Uterus (tissue), 4 donors: ENCODE results near the gene EPGN. TPM values are rescaled to one million over a fixed set of nuclear protein-coding genes. Genes with fewer than 3 reads are reported as not detected.

Experiments
- DNase-seq, 2 donors: peaks; one replicate each; pipeline ENCODE4 v3.0.0-alpha.2; 2019 to 2020
- H3K27ac ChIP-seq, 2 donors: fragments of 200-600 bp; sonication (generic); 1 replicate in 1 of 2; 2 replicates in 1 of 2; pipeline ENCODE4 v1.5.1; 2016 to 2018
- H3K27me3 ChIP-seq, 2 donors: fragments of 200-600 bp; sonication (generic); one replicate each; pipeline ENCODE4 v1.5.1; 2018 to 2019; ENCODE audit warnings: control low read depth in 1 of 2
- H3K36me3 ChIP-seq, 2 donors: fragments of 200-600 bp; sonication (generic); one replicate each; pipeline ENCODE4 v1.5.1; 2019; ENCODE audit warnings: control low read depth in 1 of 2
- H3K4me1 ChIP-seq, 2 donors: fragments of 200-600 bp; sonication (generic); one replicate each; pipeline ENCODE4 v1.5.1; 2018 to 2019; ENCODE audit warnings: control low read depth in 1 of 2
- H3K4me3 ChIP-seq, 2 donors: fragments of 200-600 bp; sonication (generic); 1 replicate in 1 of 2; 2 replicates in 1 of 2; pipeline ENCODE4 v1.5.1; 2018 to 2019; ENCODE audit warnings: mild to moderate bottlenecking in 1 of 2
- H3K9me3 ChIP-seq, 2 donors: fragments of 200-600 bp; sonication (generic); one replicate each; pipeline ENCODE4 v1.5.1; 2019; ENCODE audit warnings: control low read depth in 1 of 2
- CTCF ChIP-seq, 4 experiments: fragments of 200-600 bp in 2 of 4; fragments of 450-650 bp in 2 of 4; sonication (generic) in 2 of 4; IDR thresholded peaks; one replicate each; pipeline ENCODE4 v1.5.1; 2016 to 2019; ENCODE audit warnings: antibody characterized with exemption in 4 of 4, mild to moderate bottlenecking in 2 of 4, moderate library complexity in 1 of 4
- POLR2A ChIP-seq, 2 donors: fragments of 450-650 bp; IDR thresholded peaks; one replicate each; pipeline ENCODE4 v1.6.1; 2016; ENCODE audit warnings: antibody characterized with exemption in 2 of 2, mild to moderate bottlenecking in 1 of 2, moderate library complexity in 1 of 2
- intact Hi-C: fragments of 100-400 bp; cut with DNase I; formaldehyde crosslinking; loops from one replicate; pipeline ENCODE4 v1.15.1; 2023; ENCODE audit warnings: low total_unique reads
- total RNA-seq, 4 donors: library from RNA; depleted of rRNA in 3 of 4; stranded (reverse); fragments of >200 nt in 3 of 4; gene quantifications; one replicate each; pipeline versions ENCODE4 v1.1.0 to v1.2.4, GENCODE V29; 2014 to 2023
- donor health status: DM: yes; HTN: yes; CAD: no.

The EPGN gene
- total RNA-seq, 4 donors from 2014 or later, result 0.26 to 0.61 TPM; not detected in 2

GRCh38 chr4:74282926-74283325 is 25.3 kb upstream of the EPGN start:
- intact Hi-C loops, result no loop called here
- Histone ChIP-seq H3K27ac (no peak overlapping the region), H3K27me3 (no peaks in the 10 kb centered on the region), H3K36me3 (no peaks in the 10 kb centered on the region), H3K4me3 (no peak overlapping the region), H3K4me1 (no peaks in the 10 kb centered on the region), H3K9me3 (no peaks in the 10 kb centered on the region)
- no peak for DNase-seq
- no peak for TF ChIP-seq POLR2A (IDR thresholded peaks at IDR 0.05)
- no peak for TF ChIP-seq CTCF (IDR thresholded peaks at IDR 0.05)

DNA sequence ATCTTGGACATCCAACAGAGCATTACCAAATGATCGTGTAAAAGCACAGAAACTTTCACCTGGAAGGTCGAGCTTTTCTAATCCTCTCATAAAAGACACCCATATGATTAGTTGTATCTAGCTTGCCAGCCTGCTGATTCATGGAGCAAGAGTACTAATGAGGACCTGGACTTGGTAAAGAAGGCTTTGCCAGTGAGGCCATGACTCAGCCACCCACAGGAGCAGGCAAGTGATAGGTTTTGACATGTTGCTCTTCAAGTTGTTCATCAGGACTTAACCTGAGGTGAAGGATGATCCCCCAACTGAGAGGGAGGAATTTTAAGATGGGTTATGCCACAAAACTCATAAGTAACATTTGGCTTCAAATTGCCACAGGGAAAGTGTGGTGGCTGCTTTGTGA is 24.7 kb upstream of the EPGN start:
- Histone ChIP-seq H3K27ac (no peak overlapping the region), H3K9me3 (no peaks in the 10 kb centered on the region), H3K4me3 (no peak overlapping the region), H3K27me3 (no peaks in the 10 kb centered on the region), H3K4me1 (no peaks in the 10 kb centered on the region), H3K36me3 (no peaks in the 10 kb centered on the region)
- no peak for DNase-seq
- intact Hi-C loops, result no loop called here
- no peak for TF ChIP-seq POLR2A (IDR thresholded peaks at IDR 0.05)
- TF ChIP-seq CTCF (IDR thresholded peaks at IDR 0.05), result no peak

DNA sequence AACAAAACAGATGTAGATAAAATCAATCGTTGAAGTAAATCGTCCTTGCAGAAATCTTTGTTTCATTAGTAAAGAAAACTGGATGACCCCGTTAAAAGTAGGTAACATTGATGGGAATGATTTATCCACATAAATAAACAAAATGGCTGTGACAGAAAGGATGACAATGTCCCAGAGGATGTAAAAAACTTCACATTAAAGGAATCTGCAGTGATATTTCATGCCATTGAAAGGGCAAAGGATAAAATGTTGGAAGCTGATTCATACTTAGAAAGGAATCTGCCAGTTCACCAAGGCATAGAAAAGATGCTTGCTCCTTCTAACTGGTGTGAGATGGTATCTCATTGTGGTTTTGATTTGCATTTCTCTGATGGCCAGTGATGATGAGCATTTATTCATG is 24.2 kb upstream of the EPGN start:
- H3K9me3 ChIP-seq, result no peaks in the 10 kb centered on the region
- TF ChIP-seq POLR2A (IDR thresholded peaks at IDR 0.05), result no peak
- no peak for TF ChIP-seq CTCF (IDR thresholded peaks at IDR 0.05)
- H3K36me3 ChIP-seq, result no peaks in the 10 kb centered on the region
- no peak overlapping the region for H3K4me3 ChIP-seq
- no peaks in the 10 kb centered on the region for H3K27me3 ChIP-seq
- intact Hi-C loops, result no loop called here
- H3K4me1 ChIP-seq, result no peaks in the 10 kb centered on the region
- no peak overlapping the region for H3K27ac ChIP-seq
- DNase-seq, result no peak

DNA sequence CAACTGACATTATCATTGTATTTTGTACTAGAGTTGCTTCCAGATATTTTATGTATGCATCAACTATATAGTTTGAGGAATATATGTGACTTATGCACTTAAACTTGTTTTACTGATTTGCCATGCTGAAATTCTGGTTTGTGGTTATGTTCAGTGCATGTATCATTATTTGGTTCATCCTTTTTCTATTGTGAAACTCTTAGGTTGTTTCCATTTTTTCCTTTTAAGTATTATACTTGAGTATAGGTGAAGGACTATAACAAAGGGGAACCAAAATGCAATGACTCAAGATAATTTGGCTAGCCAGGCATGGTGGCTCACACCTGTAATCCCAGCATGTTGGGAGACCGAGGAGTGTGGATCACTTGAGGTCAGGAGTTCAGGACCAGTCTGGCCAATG is 21.1 kb upstream of the EPGN start:
- Histone ChIP-seq H3K4me1 (no peaks in the 10 kb centered on the region), H3K4me3 (no peak overlapping the region), H3K36me3 (no peaks in the 10 kb centered on the region), H3K9me3 (no peaks in the 10 kb centered on the region), H3K27ac (no peak overlapping the region), H3K27me3 (no peaks in the 10 kb centered on the region)
- TF ChIP-seq POLR2A (IDR thresholded peaks at IDR 0.05) (no peak), CTCF (IDR thresholded peaks at IDR 0.05) (no peak)
- DNase-seq, result no peak
- intact Hi-C loops, result no loop called here

DNA sequence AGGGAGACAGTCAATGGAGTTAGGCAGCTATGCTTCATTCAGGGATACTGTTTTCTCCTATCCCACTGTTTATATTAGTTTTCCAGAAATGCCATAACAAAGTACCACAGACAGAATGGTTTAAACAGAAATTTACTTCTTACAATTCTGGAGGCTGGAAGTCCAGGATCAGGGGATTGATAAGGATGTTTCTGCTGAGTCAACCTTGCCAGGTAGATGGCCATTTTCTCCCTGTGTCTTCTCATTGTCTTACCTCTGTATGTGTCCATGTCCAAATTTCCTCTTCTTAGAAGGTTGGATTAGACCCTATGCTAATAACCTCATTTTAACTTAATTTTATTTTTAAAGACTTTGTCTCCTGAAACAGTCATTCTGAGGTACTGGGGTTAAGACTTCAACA is 20.5 kb upstream of the EPGN start:
- intact Hi-C loops, result no loop called here
- H3K4me1 ChIP-seq, result no peaks in the 10 kb centered on the region
- no peaks in the 10 kb centered on the region for H3K9me3 ChIP-seq
- no peaks in the 10 kb centered on the region for H3K36me3 ChIP-seq
- TF ChIP-seq POLR2A (IDR thresholded peaks at IDR 0.05) (no peak), CTCF (IDR thresholded peaks at IDR 0.05) (no peak)
- no peaks in the 10 kb centered on the region for H3K27me3 ChIP-seq
- DNase-seq, result no peak
- H3K4me3 ChIP-seq, result no peak overlapping the region
- no peak overlapping the region for H3K27ac ChIP-seq
